Fibroblast of lung (primary cell): Measurements from ENCODE around the gene RNASE4.

Experiments used
- CTCF ChIP-seq, 2 donors: IDR thresholded peaks in 1 of 2; conservative IDR thresholded peaks in 1 of 2; 1 replicate in 1 of 2; 2 replicates in 1 of 2; pipeline ENCODE4 v1.5.1; 2011 to 2012; ENCODE audit warnings: low read length in 2 of 2, control low read depth in 1 of 2, inconsistent platforms in 1 of 2, low read depth in 1 of 2, mild to moderate bottlenecking in 1 of 2
- EZH2 ChIP-seq: IDR thresholded peaks from 2 replicates; pipeline ENCODE4 v1.5.1; 2012; ENCODE audit warnings: low read length, control low read depth, mild to moderate bottlenecking; ENCODE audit errors: missing control alignments

GRCh38 chr14:20711685-20712084 lies 27.3 kb downstream of the RNASE4 start:
- TF ChIP-seq EZH2 = no peak
- no peak for TF ChIP-seq CTCF (conservative IDR thresholded peaks at IDR 0.05 in 1 of 2, IDR thresholded peaks at IDR 0.05 in 1 of 2; ENCODE audit: low read depth in 1 of 2, low read length in 2 of 2)
